ENCODE data around the gene LRP2.
"Not testable (repeated sequence)": the region's sequence is repeated elsewhere in the genome, so short reads cannot be mapped to it uniquely, and the experiment has no call there.

Gene LRP2

DNA sequence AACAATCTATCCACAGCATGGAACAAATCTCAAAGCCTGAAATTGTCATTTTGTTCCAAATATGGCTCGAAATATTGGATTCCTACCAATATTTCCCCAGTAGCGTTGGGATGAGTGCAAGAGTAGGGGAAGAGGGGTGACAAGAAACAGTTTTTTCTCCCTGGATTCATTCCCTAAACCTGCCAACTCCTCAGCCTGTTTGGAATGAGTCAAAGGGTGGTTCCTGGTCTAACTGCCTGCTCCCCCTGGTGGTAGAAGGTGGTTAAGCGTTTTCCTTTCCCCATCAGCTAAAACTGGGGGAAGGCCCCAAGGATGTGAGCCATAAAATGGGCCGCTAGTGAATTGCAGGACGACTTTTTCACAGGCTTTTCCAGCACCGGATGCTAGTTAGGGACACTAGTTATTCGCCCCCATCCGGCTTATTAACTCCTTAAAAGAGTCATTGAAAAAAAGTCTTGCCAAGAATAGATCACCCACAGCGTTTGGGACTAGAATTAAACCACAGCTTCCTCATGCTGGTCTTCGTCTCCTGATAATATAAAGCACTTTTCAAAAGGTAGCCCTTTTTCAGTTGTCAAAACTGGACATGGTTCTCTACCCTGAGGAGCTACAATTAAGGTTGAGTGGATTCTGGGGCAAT is 220.5 kb downstream of the LRP2 start:
- H3K27me3 ChIP-seq (replicated peaks; ENCODE audit: control insufficient read depth, insufficient read depth, low read length) = no peaks in the 10 kb centered on the region
- TF ChIP-seq, protein P1, sequence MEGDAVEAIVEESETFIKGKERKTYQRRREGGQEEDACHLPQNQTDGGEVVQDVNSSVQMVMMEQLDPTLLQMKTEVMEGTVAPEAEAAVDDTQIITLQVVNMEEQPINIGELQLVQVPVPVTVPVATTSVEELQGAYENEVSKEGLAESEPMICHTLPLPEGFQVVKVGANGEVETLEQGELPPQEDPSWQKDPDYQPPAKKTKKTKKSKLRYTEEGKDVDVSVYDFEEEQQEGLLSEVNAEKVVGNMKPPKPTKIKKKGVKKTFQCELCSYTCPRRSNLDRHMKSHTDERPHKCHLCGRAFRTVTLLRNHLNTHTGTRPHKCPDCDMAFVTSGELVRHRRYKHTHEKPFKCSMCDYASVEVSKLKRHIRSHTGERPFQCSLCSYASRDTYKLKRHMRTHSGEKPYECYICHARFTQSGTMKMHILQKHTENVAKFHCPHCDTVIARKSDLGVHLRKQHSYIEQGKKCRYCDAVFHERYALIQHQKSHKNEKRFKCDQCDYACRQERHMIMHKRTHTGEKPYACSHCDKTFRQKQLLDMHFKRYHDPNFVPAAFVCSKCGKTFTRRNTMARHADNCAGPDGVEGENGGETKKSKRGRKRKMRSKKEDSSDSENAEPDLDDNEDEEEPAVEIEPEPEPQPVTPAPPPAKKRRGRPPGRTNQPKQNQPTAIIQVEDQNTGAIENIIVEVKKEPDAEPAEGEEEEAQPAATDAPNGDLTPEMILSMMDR (IDR thresholded peaks at IDR 0.05; ENCODE audit: insufficient read depth, low read length, poor library complexity, severe bottlenecking) = peak; percentile 86
- H3K36me3 ChIP-seq (ENCODE audit: control insufficient read depth, insufficient read depth, low read length) = no peaks in the 10 kb centered on the region
- no peak overlapping the region for H3K4me3 ChIP-seq (replicated peaks; ENCODE audit: low read depth, low read length)
- no peak for DNase-seq (ENCODE audit: extremely low read depth, insufficient read length)

DNA sequence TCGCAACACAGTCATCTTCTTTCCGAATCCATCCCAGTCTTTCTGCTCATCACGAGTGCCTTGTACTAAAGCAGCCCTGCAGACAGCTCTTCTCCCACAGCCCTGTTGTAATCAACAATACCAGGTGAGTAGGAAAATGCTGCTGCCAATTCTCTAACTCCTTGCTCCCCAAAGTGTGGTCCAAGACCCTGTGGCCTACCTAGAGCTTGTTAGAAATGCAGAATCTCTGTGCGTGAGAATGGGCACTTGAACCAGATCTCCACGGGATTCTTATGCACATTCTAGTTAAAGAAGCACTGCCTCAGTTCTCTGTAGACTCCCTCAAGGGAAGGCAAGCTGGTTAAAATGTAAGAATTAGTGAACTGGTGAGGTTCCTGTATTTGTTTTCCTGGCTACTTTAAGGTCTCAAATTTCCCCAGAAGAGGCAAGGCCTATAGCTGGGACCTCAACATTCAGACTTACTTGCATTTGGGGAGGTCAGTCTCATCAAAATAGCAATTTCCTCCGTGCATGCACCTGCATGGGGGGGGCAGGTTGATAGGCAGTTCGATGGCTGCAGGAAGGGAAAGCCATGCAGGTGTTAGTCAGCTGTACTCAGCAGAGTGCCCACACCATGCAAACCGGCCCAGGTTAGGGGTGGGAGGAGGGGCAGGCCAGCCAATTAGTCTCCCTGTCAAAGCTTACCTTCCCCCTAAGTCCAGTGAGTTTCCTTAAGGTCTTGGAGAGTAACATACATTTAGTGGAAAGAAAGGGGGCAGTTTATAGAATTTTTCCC is 222.2 kb downstream of the LRP2 start:
- Histone ChIP-seq H3K27me3 (replicated peaks; ENCODE audit: control insufficient read depth, insufficient read depth, low read length) (no peaks in the 10 kb centered on the region), H3K4me3 (replicated peaks; ENCODE audit: low read depth, low read length) (no peak overlapping the region), H3K36me3 (ENCODE audit: control insufficient read depth, insufficient read depth, low read length) (no peaks in the 10 kb centered on the region)
- TF ChIP-seq, protein P1 (IDR thresholded peaks at IDR 0.05; ENCODE audit: insufficient read depth, low read length, poor library complexity, severe bottlenecking) = no peak
- DNase-seq (ENCODE audit: extremely low read depth, insufficient read length) = no peak

DNA sequence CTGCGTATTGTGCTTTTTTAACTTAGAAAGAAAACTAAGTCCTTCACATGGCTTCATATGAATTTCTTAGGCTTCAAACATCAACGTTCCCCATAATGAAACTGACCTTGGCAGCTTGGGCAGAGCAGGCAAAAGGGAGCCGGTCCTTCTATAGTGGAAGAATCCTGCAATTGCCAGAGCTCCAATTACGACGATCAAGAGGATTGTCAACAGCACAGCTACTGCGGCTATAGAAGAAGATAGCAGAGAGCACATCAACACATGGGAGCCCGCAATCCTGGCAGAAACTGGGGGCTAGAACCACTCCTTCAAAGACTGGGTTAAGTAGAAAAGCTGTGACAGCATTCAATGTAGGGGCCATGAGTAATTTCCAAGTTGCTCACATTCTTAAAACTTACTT is 223.2 kb downstream of the LRP2 start:
- TF ChIP-seq, protein P1 (IDR thresholded peaks at IDR 0.05; ENCODE audit: insufficient read depth, low read length, poor library complexity, severe bottlenecking) = no peak
- Histone ChIP-seq H3K4me3 (replicated peaks; ENCODE audit: low read depth, low read length) (no peak overlapping the region), H3K27me3 (replicated peaks; ENCODE audit: control insufficient read depth, insufficient read depth, low read length) (no peaks in the 10 kb centered on the region), H3K36me3 (ENCODE audit: control insufficient read depth, insufficient read depth, low read length) (no peaks in the 10 kb centered on the region)
- DNase-seq (ENCODE audit: extremely low read depth, insufficient read length) = no peak

DNA sequence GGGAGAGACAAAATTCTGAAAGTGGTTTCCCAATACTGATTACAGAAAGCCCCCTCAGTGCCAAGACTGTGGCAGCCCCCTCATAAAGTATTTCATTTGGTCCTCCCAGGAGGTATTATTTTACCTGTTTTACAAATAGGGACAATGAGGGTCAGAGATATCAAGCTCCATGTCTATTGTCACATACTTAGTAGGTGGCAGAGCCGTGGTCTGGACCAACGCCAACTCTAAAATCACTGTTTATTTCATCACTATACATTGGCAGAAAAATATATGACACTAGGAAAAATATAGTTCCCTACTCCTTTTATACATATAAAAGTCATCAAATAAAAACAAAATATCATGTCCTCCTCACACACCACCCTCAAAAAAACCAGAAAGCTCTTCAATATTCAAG is 224.4 kb downstream of the LRP2 start:
- Histone ChIP-seq H3K4me3 (replicated peaks; ENCODE audit: low read depth, low read length) (no peak overlapping the region), H3K36me3 (ENCODE audit: control insufficient read depth, insufficient read depth, low read length) (no peaks in the 10 kb centered on the region), H3K27me3 (replicated peaks; ENCODE audit: control insufficient read depth, insufficient read depth, low read length) (no peaks in the 10 kb centered on the region)
- DNase-seq (ENCODE audit: extremely low read depth, insufficient read length) = no peak
- TF ChIP-seq, protein P1 (IDR thresholded peaks at IDR 0.05; ENCODE audit: insufficient read depth, low read length, poor library complexity, severe bottlenecking) = no peak

DNA sequence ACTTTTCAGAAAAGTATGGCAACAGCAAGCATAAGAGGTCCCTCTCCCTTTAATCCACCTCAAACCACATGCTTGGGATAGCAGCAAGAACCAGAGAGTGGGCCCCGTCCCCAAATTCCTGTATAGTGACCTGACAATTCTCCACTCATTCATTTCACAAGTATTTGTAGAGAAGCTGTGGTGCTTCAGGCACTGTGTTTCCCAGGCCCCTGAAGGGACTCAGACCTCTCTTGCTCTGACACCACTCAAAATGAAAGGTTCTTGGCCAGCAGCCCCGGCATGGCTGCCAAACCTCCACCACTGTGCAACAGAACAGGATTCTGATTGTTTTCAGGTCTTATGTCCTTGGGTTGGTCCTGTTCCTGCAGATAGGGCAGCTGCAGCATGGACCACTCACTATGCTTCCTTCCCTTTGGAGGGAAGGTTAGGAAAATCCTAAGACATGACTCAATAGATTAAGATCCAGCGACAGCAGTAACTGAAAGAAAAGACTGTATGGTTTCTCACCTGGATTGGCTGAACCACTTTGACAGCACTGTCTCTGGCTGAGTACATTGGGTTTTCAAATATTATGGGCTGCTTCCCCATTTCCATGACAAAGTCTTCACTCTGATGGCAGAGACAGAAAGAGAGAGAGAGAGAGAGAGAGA is 225.3 kb downstream of the LRP2 start:
- no peak overlapping the region for H3K4me3 ChIP-seq (replicated peaks; ENCODE audit: low read depth, low read length)
- DNase-seq (ENCODE audit: extremely low read depth, insufficient read length) = no peak
- no peaks in the 10 kb centered on the region for H3K36me3 ChIP-seq (ENCODE audit: control insufficient read depth, insufficient read depth, low read length)
- TF ChIP-seq, protein P1 (IDR thresholded peaks at IDR 0.05; ENCODE audit: insufficient read depth, low read length, poor library complexity, severe bottlenecking) = no peak
- no peaks in the 10 kb centered on the region for H3K27me3 ChIP-seq (replicated peaks; ENCODE audit: control insufficient read depth, insufficient read depth, low read length)

DNA sequence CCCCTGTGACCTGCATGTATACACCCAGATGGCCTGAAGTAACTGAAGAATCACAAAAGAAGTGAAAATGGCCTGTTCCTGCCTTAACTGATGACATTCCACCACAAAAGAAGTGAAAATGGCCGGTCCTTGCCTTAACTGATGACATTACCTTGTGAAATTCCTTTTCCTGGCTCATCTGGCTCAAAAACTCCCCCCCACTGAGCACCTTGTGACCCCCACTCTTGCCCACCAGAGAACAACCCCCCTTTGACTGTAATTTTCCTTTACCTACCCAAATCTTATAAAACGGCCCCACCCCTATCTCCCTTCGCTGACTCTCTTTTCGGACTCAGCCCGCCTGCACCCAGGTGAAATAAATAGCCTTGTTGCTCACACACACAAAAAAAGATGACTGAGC is 225.9 kb downstream of the LRP2 start:
- H3K36me3 ChIP-seq (ENCODE audit: control insufficient read depth, insufficient read depth, low read length); DNase-seq (ENCODE audit: extremely low read depth, insufficient read length); H3K4me3 ChIP-seq (replicated peaks; ENCODE audit: low read depth, low read length); H3K27me3 ChIP-seq (replicated peaks; ENCODE audit: control insufficient read depth, insufficient read depth, low read length): not testable (repeated sequence)

GRCh38 chr2:169134272-169134671 is 228.1 kb downstream of the LRP2 start:
- H3K4me3 ChIP-seq (replicated peaks; ENCODE audit: low read depth, low read length); H3K36me3 ChIP-seq (ENCODE audit: control insufficient read depth, insufficient read depth, low read length); DNase-seq (ENCODE audit: extremely low read depth, insufficient read length); H3K27me3 ChIP-seq (replicated peaks; ENCODE audit: control insufficient read depth, insufficient read depth, low read length): not testable (repeated sequence)

All from GM06990 (cell line).